Activated T-cell treated with anti-CD3 and anti-CD28 coated beads, Interleukin-2, amount 50 U/mL, for 24 hours (primary cell): Measurements from ENCODE around the gene MRPL24.

Source experiments
- DNase-seq: peaks from one replicate; pipeline ENCODE4 v3.0.0-alpha.2; 2020
- H3K27ac Mint-ChIP-seq: 2 replicates; pipeline ENCODE4 v1.8.0; 2020; ENCODE audit warnings: mild to moderate bottlenecking, mixed read lengths
- H3K27me3 Mint-ChIP-seq: 2 replicates; pipeline ENCODE4 v1.8.0; 2020; ENCODE audit warnings: mixed read lengths
- H3K36me3 Mint-ChIP-seq: 2 replicates; pipeline ENCODE4 v1.8.0; 2020; ENCODE audit warnings: low read depth, mixed read lengths
- H3K4me1 Mint-ChIP-seq: 2 replicates; pipeline ENCODE4 v1.8.0; 2020; ENCODE audit warnings: low read depth, mixed read lengths
- H3K4me3 Mint-ChIP-seq: 2 replicates; pipeline ENCODE4 v1.8.0; 2020; ENCODE audit warnings: mild to moderate bottlenecking, moderate library complexity, mixed read lengths
- H3K9me3 Mint-ChIP-seq: 2 replicates; pipeline ENCODE4 v1.8.0; 2020; ENCODE audit warnings: mixed read lengths

Gene MRPL24

DNA sequence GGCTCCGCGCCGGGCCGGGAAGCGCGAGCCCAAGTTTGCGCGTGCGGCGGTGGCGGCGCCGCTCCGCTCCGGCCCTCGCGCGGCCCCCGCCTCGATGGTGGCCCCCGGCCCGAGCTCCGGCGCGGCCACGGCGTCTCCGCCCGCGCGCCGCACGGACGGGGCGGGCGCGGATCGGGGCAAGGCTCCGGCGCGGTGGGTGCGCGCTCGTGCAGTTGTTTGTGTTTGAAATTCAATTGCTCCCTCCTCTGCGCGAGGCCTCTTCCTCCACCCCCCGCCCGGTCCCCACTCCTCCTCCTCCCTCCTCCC, 10.5 kb upstream of the MRPL24 start, which contains the start of gene HDGF:
Gene HDGF (minus strand): TSS at position 225 of the 306 bp plus-strand sequence. CDS start 246 bp downstream, outside the sequence.
- H3K27ac Mint-ChIP-seq, result peak within 1 kb of the TSS; percentile 96
- peak within 1 kb of the TSS; percentile 95 for H3K4me3 Mint-ChIP-seq
- no peak for DNase-seq
- peaks cover 49% of the 10 kb centered on the region for H3K36me3 Mint-ChIP-seq
- H3K9me3 Mint-ChIP-seq, result no peaks in the 10 kb centered on the region
- H3K27me3 Mint-ChIP-seq, result no peaks in the 10 kb centered on the region
- peaks cover 48% of the 10 kb centered on the region for H3K4me1 Mint-ChIP-seq

DNA sequence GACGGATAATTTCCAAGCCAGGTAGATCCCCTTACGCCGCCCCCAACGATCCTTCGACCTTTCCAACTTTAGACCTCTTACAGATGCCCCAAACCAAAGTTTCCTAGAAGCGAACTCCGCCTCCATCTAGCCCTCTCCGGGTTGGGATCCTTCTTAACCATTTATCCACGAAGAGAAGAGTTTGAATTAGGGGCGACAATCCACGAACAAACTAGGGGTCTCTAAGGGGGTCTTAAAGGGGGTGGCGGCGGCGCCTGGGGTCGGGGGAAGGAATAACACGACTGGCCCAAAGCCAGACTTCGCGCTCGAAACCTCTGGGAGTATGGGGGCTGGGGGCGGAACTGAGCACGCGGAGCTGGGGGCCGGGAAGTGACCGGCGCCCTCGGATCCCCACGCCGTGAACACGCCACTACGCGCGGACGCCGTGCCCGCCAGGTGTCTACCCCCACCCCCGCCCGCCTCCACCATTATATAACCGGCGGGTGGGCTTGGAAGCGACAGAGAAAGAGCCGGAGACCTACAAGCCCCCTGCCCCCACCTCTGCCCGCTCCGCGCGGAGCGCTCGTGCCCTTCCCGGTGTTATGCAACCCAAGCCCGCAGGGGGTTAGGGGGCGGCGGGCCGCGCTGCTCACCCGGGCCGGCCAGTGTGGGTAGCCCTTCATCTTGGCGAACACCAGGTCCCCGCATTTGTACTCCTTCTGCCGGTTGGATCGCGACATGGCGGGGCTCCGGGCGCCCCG, 10.0 kb upstream of the MRPL24 start:
- Mint-ChIP-seq H3K9me3 (no peaks in the 10 kb centered on the region), H3K4me3 (peak overlapping the region; percentile 95), H3K36me3 (peaks cover 54% of the 10 kb centered on the region), H3K4me1 (peaks cover 53% of the 10 kb centered on the region), H3K27me3 (no peaks in the 10 kb centered on the region), H3K27ac (peak overlapping the region; percentile 96)
- peak; percentile 72 for DNase-seq

- Mint-ChIP-seq H3K27me3 (no peaks in the 10 kb centered on the region), H3K4me3 (peak overlapping the region; percentile 95), H3K9me3 (no peaks in the 10 kb centered on the region), H3K36me3 (peaks cover 60% of the 10 kb centered on the region), H3K4me1 (peaks cover 57% of the 10 kb centered on the region), H3K27ac (peak overlapping the region; percentile 96)
- peak; percentile 72 for DNase-seq
These were observed 9.3 kb upstream of the MRPL24 start for GRCh38 chr1:156750191-156750672.

DNA sequence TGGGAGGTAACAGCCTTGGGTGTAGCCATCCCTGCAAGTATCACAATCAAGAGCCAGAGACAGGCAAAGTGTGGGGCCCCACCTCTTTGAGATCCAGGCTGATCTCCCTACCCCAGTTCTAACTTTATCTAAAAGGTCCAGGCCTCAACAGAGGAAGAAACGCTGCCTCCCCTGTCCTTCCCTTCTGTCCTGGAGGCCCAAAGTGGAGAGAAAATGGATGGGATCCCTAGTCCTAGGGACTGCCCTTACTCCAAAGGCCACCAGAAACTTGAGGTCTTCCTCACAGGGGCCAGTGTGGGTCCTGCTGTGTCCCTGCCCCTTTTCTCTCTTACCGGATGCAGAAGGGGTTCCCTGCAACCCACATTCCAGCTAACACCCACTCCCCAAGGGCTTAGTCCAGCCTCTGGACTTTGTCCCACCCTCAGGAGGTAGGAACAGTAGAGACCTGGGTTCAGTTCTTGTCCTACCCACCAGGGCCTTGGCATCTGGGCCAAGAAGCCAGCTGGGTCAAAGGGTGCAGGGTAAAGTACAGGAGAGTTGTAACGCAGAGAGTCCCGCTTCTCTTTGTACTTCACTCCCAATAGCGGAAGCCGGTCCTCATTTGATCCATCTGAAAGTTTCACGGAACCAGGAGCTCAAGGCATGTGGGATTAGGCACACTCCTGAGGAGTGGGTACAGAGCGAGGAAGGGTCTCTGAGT, 8.7 kb upstream of the MRPL24 start:
- peak; percentile 44 for DNase-seq
- Mint-ChIP-seq H3K27me3 (no peaks in the 10 kb centered on the region), H3K36me3 (peaks cover 67% of the 10 kb centered on the region), H3K9me3 (no peaks in the 10 kb centered on the region), H3K4me3 (peak overlapping the region; percentile 95), H3K4me1 (peaks cover 58% of the 10 kb centered on the region), H3K27ac (peak overlapping the region; percentile 96)

DNA sequence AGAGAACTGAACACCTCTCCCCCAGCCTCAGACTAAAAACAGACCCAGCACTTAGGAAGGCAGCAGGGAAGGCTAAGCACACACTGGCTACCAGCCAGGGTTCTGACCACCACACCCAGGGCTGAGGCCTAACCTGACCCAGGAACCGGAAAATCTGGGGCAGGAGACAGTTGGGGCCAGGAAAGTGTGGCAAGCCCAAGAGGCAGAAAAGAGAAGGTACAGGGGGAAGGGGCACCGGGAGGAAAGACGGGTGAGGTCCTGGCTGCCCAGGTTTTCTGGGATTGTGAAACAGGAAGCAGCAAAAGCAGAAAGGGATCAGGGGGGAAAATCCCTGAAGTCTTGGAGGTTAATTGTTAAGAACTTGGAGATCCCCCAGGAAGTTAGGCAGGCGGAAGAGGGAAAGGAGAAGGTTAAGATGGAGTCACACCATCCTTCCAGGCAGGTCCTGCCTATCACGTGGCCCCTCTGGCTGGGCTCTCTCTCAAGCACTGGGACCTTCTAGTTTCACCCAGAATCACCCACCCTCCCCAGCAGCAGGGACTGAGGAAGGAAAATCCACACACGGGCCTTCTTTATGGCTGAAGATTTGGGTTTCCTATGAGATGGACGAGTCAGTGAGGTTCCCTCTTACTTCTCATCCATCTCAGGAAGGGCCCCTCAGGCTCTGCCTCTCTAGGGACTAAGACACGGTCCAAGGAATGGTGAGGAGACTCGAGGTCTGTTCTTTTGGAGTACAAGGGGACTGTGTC, 8.0 kb upstream of the MRPL24 start:
- H3K36me3 Mint-ChIP-seq, result peaks cover 72% of the 10 kb centered on the region
- peaks cover 60% of the 10 kb centered on the region for H3K4me1 Mint-ChIP-seq
- no peaks in the 10 kb centered on the region for H3K9me3 Mint-ChIP-seq
- H3K4me3 Mint-ChIP-seq, result peak overlapping the region; percentile 95
- no peaks in the 10 kb centered on the region for H3K27me3 Mint-ChIP-seq
- peak overlapping the region; percentile 96 for H3K27ac Mint-ChIP-seq
- peak; percentile 42 for DNase-seq

GRCh38 chr1:156747742-156748669, 7.1 kb upstream of the MRPL24 start:
- peaks cover 79% of the 10 kb centered on the region for H3K36me3 Mint-ChIP-seq
- H3K9me3 Mint-ChIP-seq, result no peaks in the 10 kb centered on the region
- no peak for DNase-seq
- H3K27me3 Mint-ChIP-seq, result no peaks in the 10 kb centered on the region
- H3K27ac Mint-ChIP-seq, result peak overlapping the region; percentile 96
- H3K4me1 Mint-ChIP-seq, result peaks cover 61% of the 10 kb centered on the region
- H3K4me3 Mint-ChIP-seq, result peak overlapping the region; percentile 95

GRCh38 chr1:156746728-156747631, 6.1 kb upstream of the MRPL24 start:
- H3K4me1 Mint-ChIP-seq, result peaks cover 63% of the 10 kb centered on the region

GRCh38 chr1:156746406-156746727, 5.5 kb upstream of the MRPL24 start:
- Mint-ChIP-seq H3K27ac (peak overlapping the region; percentile 95), H3K4me1 (peaks cover 69% of the 10 kb centered on the region), H3K4me3 (peak overlapping the region; percentile 95), H3K36me3 (peaks cover 90% of the 10 kb centered on the region), H3K9me3 (no peaks in the 10 kb centered on the region), H3K27me3 (no peaks in the 10 kb centered on the region)
- no peak for DNase-seq

More at GRCh38 chr1:156746728-156747631, 6.1 kb upstream of the MRPL24 start:
- H3K36me3 Mint-ChIP-seq, result peaks cover 85% of the 10 kb centered on the region
- H3K9me3 Mint-ChIP-seq, result no peaks in the 10 kb centered on the region
- DNase-seq, result peak; percentile 69
- no peaks in the 10 kb centered on the region for H3K27me3 Mint-ChIP-seq
- peak overlapping the region; percentile 96 for H3K27ac Mint-ChIP-seq
- H3K4me3 Mint-ChIP-seq, result peak overlapping the region; percentile 95

DNA sequence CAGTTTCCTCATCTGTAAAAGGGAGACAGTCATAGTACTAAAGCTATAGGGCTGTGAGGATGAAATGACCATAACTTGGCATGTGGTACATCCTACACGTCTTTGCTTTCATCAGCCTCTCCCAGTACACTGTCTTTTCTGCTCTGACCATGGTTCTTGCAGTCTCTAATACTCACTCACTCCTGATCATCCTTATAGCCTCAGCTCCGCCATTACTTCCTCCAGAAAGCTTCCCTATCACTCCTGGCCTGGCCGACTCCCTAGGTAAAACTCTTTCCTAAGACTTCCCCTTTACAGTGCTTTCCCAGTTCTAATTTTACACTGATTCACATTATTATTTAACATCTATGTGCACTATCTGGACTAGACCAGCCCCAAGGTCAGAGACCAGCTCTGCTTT, 5.0 kb upstream of the MRPL24 start:
- no peak for DNase-seq
- Mint-ChIP-seq H3K36me3 (peaks cover 91% of the 10 kb centered on the region), H3K27me3 (no peaks in the 10 kb centered on the region), H3K9me3 (no peaks in the 10 kb centered on the region), H3K4me3 (no peak overlapping the region), H3K27ac (peak overlapping the region; percentile 95), H3K4me1 (peaks cover 71% of the 10 kb centered on the region)

- no peak for DNase-seq
- no peaks in the 10 kb centered on the region for H3K9me3 Mint-ChIP-seq
- peaks cover 90% of the 10 kb centered on the region for H3K36me3 Mint-ChIP-seq
- peaks cover 75% of the 10 kb centered on the region for H3K4me1 Mint-ChIP-seq
- no peaks in the 10 kb centered on the region for H3K27me3 Mint-ChIP-seq
- H3K4me3 Mint-ChIP-seq, result no peak overlapping the region
- H3K27ac Mint-ChIP-seq, result peak overlapping the region; percentile 95
These were observed 4.0 kb upstream of the MRPL24 start for GRCh38 chr1:156744786-156745419.

- peak overlapping the region; percentile 95 for H3K27ac Mint-ChIP-seq
- H3K4me1 Mint-ChIP-seq, result peaks cover 76% of the 10 kb centered on the region
- H3K9me3 Mint-ChIP-seq, result no peaks in the 10 kb centered on the region
- no peak for DNase-seq
- H3K27me3 Mint-ChIP-seq, result no peaks in the 10 kb centered on the region
- peaks cover 90% of the 10 kb centered on the region for H3K36me3 Mint-ChIP-seq
- no peak overlapping the region for H3K4me3 Mint-ChIP-seq
These were observed 3.5 kb upstream of the MRPL24 start for GRCh38 chr1:156744344-156744743.

GRCh38 chr1:156743367-156744302, 2.7 kb upstream of the MRPL24 start:
- peaks cover 90% of the 10 kb centered on the region for H3K36me3 Mint-ChIP-seq
- no peaks in the 10 kb centered on the region for H3K9me3 Mint-ChIP-seq
- H3K27ac Mint-ChIP-seq, result peak overlapping the region; percentile 84
- H3K4me3 Mint-ChIP-seq, result no peak overlapping the region
- no peaks in the 10 kb centered on the region for H3K27me3 Mint-ChIP-seq
- DNase-seq, result no peak
- peaks cover 76% of the 10 kb centered on the region for H3K4me1 Mint-ChIP-seq
